ENCODE measurements around the gene EFCAB11.

Gene EFCAB11

GRCh38 chr14:89861630-89862029 lies 92.9 kb downstream of the EFCAB11 start:
- no peak for DNase-seq

GRCh38 chr14:89858089-89858488 lies 96.4 kb downstream of the EFCAB11 start:
- no peak for DNase-seq

DNA sequence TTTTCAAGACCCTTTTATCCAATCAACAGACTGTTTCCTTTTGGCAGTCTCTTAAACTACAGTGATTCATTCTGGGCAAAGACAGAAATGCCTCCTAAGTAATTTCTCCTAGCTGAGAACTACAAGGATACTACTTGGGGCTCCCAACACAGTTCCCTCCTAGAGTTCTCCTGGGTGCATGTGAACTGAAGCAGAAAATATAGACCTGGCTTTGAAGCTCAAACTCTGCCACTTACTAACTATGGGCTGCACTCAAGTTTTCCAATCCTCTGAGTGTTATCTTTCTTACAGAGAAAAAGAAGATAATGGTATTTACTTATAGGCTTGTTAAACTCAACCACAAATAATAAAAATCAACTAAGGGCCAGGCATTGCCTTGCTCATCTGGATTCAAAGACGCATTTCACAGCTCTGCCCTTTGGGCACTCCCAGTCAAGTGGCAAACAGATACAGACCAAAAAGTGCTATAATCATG lies 97.6 kb downstream of the EFCAB11 start:
- DNase-seq = no peak

DNA sequence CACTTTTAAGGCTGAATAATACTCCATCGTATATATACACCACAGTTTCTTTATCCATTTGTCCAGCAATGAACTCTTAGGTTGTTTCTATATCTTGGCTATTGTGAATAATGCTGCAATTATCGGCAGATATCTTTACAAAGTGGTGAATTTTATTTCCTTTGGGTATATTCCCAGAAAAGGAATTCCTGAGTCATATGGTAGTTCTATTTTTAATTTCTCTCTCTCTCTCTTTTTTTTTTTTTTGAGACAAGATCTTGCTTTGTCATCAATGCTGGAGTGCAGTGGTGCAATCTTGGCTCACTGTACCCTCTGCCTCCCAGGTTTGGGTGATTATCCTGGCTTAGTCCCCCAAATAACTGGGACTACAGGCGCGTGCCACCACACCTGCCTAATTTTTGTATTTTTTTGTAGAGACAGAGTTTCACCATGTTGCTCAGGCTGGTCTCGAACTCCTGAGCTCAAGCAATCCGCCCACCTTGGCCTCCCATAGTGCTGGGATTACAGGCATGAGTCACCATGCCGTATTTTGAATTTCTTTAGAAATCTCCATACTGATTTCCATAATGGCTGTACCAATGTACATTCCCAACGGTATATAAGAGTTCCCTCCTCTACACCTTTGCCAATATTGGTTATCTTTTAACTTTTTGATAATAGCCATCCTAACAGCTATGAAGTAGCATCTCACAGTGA lies 98.4 kb downstream of the EFCAB11 start:
- no peak for DNase-seq

DNA sequence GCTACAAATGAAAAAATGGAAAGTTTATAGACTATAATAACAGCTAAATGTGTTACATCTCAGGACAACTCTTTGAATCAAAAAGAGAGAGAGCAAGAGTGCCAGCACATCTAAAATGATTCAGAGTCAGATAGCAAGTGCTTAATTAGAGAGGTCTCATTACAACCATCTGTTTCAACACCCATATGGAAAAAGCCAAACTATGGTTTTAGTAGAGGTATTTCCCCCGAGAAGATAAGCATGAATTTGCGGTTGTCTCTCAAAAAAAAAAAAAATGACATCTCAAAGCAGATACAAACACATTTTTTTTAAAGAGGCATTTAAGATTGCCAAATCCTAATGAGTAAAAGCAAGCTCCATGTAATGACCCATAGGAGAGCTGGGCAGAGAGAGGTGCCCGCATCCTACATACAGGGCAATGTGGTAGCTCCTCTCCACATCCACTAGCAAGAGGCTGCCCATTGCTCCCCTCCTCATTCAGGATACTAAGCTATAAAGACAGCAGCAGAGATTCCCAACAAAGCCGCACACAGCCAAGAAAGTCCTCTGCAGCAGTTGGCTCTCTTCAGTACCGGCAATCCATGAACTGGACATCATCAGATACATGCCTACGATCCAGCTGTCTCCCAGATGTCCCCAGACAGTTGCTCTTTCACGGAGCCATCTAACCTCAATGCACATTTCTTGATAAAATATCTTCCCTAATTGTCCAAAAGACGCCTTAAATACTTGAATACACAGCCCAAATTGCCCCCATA lies 100.4 kb downstream of the EFCAB11 start:
- DNase-seq = no peak

- DNase-seq = no peak
These were observed 103.4 kb downstream of the EFCAB11 start for GRCh38 chr14:89851106-89851505.

- DNase-seq = no peak
These were observed 104.6 kb downstream of the EFCAB11 start for GRCh38 chr14:89849931-89850330.

GRCh38 chr14:89848165-89848564 lies 106.4 kb downstream of the EFCAB11 start:
- DNase-seq = no peak

- no peak for DNase-seq
These were observed 109.2 kb downstream of the EFCAB11 start for GRCh38 chr14:89845346-89845745.

GRCh38 chr14:89844508-89844907 lies 110.0 kb downstream of the EFCAB11 start:
- no peak for DNase-seq

- DNase-seq = no peak
These were observed 111.7 kb downstream of the EFCAB11 start for GRCh38 chr14:89842837-89843236.

- no peak for DNase-seq
These were observed 112.7 kb downstream of the EFCAB11 start for GRCh38 chr14:89841851-89842250.

DNA sequence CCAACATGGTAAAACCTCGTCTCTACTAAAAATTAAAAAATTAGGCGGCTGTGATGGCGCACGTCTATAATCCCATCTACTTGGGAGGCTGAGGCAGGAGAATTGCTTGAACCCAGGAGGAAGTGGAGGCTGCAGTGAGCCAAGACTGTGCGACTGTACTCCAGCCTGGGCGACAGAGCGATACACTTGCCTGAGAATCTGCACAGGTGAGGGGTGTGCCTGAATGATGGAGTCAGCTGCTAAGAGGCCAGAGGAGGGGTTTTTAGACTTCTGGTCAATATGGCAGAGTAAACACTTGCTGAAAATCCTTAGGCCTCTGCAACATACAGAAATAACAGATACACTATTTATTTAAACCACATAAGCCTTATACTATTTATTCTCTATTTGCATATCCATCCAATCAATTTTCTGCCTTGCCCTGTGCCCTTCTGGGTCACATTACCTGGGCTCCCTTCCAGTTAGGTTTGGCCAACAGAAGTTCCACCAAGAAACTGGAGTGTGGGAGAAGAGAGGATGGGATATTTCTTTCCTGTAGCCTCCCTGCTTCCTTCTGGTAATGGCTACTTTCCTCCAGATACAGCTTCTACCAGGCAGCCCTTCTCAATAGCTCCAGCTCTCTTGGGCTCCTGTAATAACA lies 117.6 kb downstream of the EFCAB11 start:
- no peak for DNase-seq

- no peak for DNase-seq
These were observed 120.9 kb downstream of the EFCAB11 start for GRCh38 chr14:89833661-89834060.

DNA sequence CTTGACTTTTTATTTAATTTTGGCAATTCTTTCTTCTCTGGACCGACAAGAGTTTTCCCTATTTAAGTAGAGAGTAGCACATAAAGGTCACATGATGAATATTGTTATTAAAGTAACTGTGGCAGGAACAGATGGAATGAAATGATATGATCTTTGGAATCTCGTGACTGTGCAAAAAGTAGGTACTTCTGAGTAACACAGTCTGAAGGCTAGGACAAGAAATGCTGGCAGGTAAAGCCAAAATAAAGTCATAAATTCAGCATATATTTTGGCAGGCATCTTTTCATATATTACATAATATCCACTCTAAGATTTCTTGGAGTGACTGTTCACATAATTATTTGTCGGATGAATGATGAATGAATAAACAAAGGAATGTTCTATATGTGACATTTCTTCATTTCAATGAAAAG lies 121.4 kb downstream of the EFCAB11 start:
- no peak for DNase-seq

DNA sequence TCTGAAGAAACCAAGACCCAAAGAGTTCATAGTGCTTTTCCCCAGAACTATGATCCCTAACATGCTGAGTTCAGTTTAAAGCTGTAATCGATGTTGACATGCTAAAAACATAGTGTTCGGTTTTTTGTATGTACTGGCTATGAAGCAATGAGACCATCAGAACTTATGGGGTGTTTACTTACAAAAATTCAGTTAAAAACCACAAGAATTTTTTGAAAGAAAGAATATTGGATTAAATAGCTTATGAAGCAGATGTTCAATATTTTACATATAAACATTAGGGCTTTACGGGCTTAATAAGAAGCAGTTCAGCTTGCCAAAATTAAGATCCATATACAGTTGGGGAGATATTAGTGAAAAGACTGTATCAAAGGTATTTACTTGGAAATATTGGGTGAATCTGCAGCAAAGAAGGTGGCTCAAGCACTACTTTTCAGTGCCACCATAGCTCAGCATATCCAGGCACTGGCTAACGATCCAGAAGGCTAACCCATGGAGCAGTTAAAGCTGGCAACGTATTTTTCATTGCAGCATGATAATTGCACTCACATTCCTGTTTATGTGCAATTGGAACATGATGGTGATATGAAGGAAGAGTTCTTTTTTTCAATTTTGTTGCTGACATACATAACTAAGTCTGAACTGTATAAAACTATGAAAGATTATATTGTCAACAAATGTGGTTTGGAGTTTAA lies 125.9 kb downstream of the EFCAB11 start:
- DNase-seq = no peak

GRCh38 chr14:89827265-89827664 lies 127.3 kb downstream of the EFCAB11 start:
- DNase-seq = peak; percentile 71

GRCh38 chr14:89826596-89826995 lies 127.9 kb downstream of the EFCAB11 start:
- DNase-seq = no peak

- no peak for DNase-seq
These were observed 130.8 kb downstream of the EFCAB11 start for GRCh38 chr14:89823743-89824142.

DNA sequence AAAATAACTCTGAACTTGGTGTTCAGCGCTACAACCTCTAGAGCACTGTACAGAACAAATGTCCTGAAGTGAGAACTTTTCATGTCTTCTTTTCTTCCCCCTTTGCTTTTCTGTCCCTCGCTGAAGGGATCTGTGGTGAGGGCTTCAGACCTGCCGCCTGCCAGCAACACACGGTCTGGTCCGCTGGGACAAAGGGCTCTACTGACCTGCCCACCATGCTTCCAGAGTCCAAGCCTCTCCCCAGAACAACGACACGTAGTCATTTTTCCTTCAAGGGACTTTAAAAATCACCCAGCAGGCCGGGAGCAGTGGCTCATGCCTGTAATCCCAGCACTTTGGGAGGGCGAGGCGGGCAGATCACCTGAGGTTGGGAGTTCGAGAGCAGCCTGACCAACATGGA lies 140.4 kb downstream of the EFCAB11 start:
- DNase-seq = no peak

- DNase-seq = no peak
These were observed 140.9 kb downstream of the EFCAB11 start for GRCh38 chr14:89813617-89814031.

DNA sequence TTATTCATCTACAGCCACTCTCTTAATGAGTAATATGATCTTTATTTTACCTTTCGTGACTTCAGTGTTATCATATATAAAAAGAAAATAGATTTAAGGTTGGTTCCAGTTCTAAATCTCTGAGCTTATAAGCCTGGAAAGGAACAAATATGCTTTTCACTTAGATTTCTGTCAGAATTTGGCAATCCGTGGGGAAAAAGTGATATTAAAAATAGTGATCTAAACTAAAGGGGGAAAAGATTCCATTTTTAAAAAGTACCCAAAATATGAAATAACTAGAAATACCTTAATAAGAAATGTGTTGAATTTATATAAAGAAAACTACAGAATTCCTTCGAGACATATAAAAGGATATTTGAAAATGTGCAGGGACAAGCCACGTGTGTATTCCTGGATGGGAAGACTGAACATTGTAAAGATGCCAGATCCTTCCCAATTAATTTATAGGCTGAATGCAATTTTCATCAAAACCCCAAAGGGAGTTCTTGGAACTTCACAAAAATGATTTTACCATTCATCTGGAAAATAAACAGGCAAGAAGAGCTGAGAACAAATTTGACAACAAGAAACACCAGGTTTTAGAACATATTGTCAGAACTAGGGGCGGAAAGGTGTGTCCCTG lies 142.5 kb downstream of the EFCAB11 start:
- DNase-seq = no peak

DNA sequence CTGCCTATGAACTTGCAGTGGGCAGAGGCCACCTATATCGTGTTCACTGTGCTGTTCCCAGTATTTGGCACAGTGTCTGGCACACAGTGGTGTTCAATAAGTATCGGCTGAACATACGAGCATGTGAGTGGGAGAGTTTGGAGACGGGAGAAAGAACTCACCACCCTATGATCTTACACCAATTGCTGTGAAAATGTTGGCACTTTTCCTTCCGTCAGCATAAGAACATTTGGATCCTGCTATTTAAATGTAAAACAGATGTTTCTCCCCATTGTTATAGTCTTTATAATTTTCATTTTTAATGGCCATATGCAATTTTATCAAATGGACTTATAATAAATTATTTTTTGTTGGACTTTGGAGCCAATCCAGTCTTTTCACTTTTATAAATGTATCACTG lies 144.4 kb downstream of the EFCAB11 start:
- DNase-seq = no peak

All from GDM1 (cell line).